WTC11 (cell line): ENCODE measurements around the gene CENPN.

Experiments used
- ATF1 ChIP-seq: sonication (generic); formaldehyde crosslinking; IDR thresholded peaks from 2 replicates; pipeline ENCODE4 v1.8.1; 2023; ENCODE audit warnings: mild to moderate bottlenecking, moderate library complexity, missing genetic modification reagents
- CBFB ChIP-seq: sonication (generic); formaldehyde crosslinking; IDR thresholded peaks from 2 replicates; pipeline ENCODE4 v1.8.1; 2022; ENCODE audit warnings: mild to moderate bottlenecking, low read depth, missing genetic modification reagents
- CREB1 ChIP-seq: sonication (generic); formaldehyde crosslinking; IDR thresholded peaks from 2 replicates; pipeline ENCODE4 v1.8.0; 2023; ENCODE audit warnings: mild to moderate bottlenecking, missing genetic modification reagents
- CTCF ChIP-seq: fragments of 200-600 bp; IDR thresholded peaks from 2 replicates; pipeline ENCODE4 v1.8.0; 2022; ENCODE audit warnings: antibody characterized with exemption
- E2F5 ChIP-seq: sonication (generic); formaldehyde crosslinking; IDR thresholded peaks from 2 replicates; pipeline ENCODE4 v1.8.1; 2022; ENCODE audit warnings: mild to moderate bottlenecking, moderate library complexity, missing genetic modification reagents
- ETV6 ChIP-seq: sonication (generic); formaldehyde crosslinking; IDR thresholded peaks from 2 replicates; pipeline ENCODE4 v1.8.1; 2022; ENCODE audit warnings: mild to moderate bottlenecking, missing genetic modification reagents
- MAX ChIP-seq: sonication (generic); formaldehyde crosslinking; IDR thresholded peaks from 2 replicates; pipeline ENCODE4 v1.8.0; 2022; ENCODE audit warnings: mild to moderate bottlenecking, missing genetic modification reagents
- STAT6 ChIP-seq: sonication (generic); formaldehyde crosslinking; conservative IDR thresholded peaks from 2 replicates; pipeline ENCODE4 v1.8.1; 2023; ENCODE audit warnings: mild to moderate bottlenecking, low read depth, missing genetic modification reagents, moderate library complexity
- TEAD1 ChIP-seq: sonication (generic); formaldehyde crosslinking; IDR thresholded peaks from 2 replicates; pipeline ENCODE4 v1.8.0; 2022; ENCODE audit warnings: mild to moderate bottlenecking, missing genetic modification reagents
- USF2 ChIP-seq: sonication (generic); formaldehyde crosslinking; IDR thresholded peaks from 2 replicates; pipeline ENCODE4 v1.8.1; 2023; ENCODE audit warnings: mild to moderate bottlenecking, missing genetic modification reagents, moderate library complexity
- ZNF138 ChIP-seq: sonication (generic); formaldehyde crosslinking; conservative IDR thresholded peaks from 2 replicates; pipeline ENCODE4 v1.8.1; 2022; ENCODE audit warnings: mild to moderate bottlenecking, moderate library complexity, missing genetic modification reagents
- ZNF232 ChIP-seq: sonication (generic); formaldehyde crosslinking; IDR thresholded peaks from 2 replicates; pipeline ENCODE4 v1.8.0; 2022; ENCODE audit warnings: mild to moderate bottlenecking, missing genetic modification reagents
- ZNF512 ChIP-seq: sonication (generic); formaldehyde crosslinking; IDR thresholded peaks from 2 replicates; pipeline ENCODE4 v1.8.1; 2022; ENCODE audit warnings: missing genetic modification reagents, borderline replicate concordance

GRCh38 chr16:80997139-80997798 is 9.7 kb upstream of the CENPN start:
- TF ChIP-seq ZNF138, result no peak
- no peak for TF ChIP-seq USF2 (CRISPR knock-in tag)
- no peak for TF ChIP-seq TEAD1 (CRISPR knock-in tag)
- no peak for TF ChIP-seq CTCF
- no peak for TF ChIP-seq ETV6
- no peak for TF ChIP-seq ZNF232 (CRISPR knock-in tag)
- no peak for TF ChIP-seq MAX (CRISPR knock-in tag)
- TF ChIP-seq CBFB (CRISPR knock-in tag), result no peak
- TF ChIP-seq CREB1 (CRISPR knock-in tag), result no peak
- TF ChIP-seq ATF1 (CRISPR knock-in tag), result no peak
- no peak for TF ChIP-seq ZNF512 (CRISPR knock-in tag)
- TF ChIP-seq E2F5 (CRISPR knock-in tag), result no peak
- no peak for TF ChIP-seq STAT6 (CRISPR knock-in tag)
